ENCODE results near the gene ACIN1. TPM values are rescaled to one million over a fixed set of nuclear protein-coding genes. Genes with fewer than 3 reads are reported as not detected.

The ACIN1 gene
- total RNA-seq, 2 experiments from 2014 or later: 160 to 215 TPM

- Mint-ChIP-seq H3K9me3 (ENCODE audit: low read depth) (no peaks in the 10 kb centered on the region), H3K27ac (no peak overlapping the region), H3K36me3 (ENCODE audit: low read depth) (peaks cover 33% of the 10 kb centered on the region), H3K27me3 (no peaks in the 10 kb centered on the region), H3K4me3 (peak overlapping the region; percentile 74), H3K4me1 (peaks cover 15% of the 10 kb centered on the region)
- DNase-seq (peak; percentile 93), ATAC-seq (peak; percentile 81)
- ChIA-PET CTCF (interaction anchor here (0.5 to 19.3 kb wide), 50 partner anchors 8 to 1088 kb away, joined by 3 to 751 read pairs (median 4); partner anchors contain the start of genes AJUBA, HAUS4, PRMT5 and PSMB11), POLR2A (interaction anchor here (0.6 to 1.4 kb wide), 9 partner anchors 10 to 142 kb away, joined by 3 to 13 read pairs (median 3); partner anchors contain the start of genes ACIN1 and C14orf119)
- intact Hi-C loops (cut with DNase I, micrococcal nuclease): loop anchor here (1.0 to 5.0 kb wide), 7 partner anchors 51 to 129 kb away; partner anchors contain the start of gene PRMT5 (in 1 of the 2)
Observed at GRCh38 chr14:23057757-23058653, 36.9 kb downstream of the ACIN1 start.

GRCh38 chr14:23056956-23057756 lies 37.8 kb downstream of the ACIN1 start, which contains the start of gene CDH24:
Gene CDH24, minus strand, starts transcription at chr14:23057520. Its CDS starts 1,787 bp downstream, at chr14:23055733.
- intact Hi-C loops (cut with DNase I, micrococcal nuclease): loop anchor here (1.0 to 5.0 kb wide), 4 partner anchors 22 to 128 kb away; partner anchors contain the start of gene PRMT5 (in 1 of the 2)
- Mint-ChIP-seq H3K36me3 (ENCODE audit: low read depth) (peaks cover 24% of the 10 kb centered on the region), H3K4me3 (peak within 1 kb of the TSS; percentile 74), H3K4me1 (peaks cover 15% of the 10 kb centered on the region), H3K27ac (peak within 1 kb of the TSS; percentile 2), H3K27me3 (no peaks in the 10 kb centered on the region), H3K9me3 (ENCODE audit: low read depth) (no peaks in the 10 kb centered on the region)
- CTCF ChIA-PET: interaction anchor here (0.5 to 19.3 kb wide), 47 partner anchors 10 to 1089 kb away, joined by 3 to 751 read pairs (median 4); partner anchors contain the start of genes AJUBA, HAUS4, PRMT5 and PSMB11
- DNase-seq: peak; percentile 84
- POLR2A ChIA-PET: interaction anchor here (0.6 to 1.4 kb wide), 5 partner anchors 14 to 70 kb away, joined by 3 to 13 read pairs (median 3); partner anchors contain the start of genes ACIN1 and C14orf119
- ATAC-seq: peak; percentile 68

- Mint-ChIP-seq H3K27me3 (no peaks in the 10 kb centered on the region), H3K36me3 (ENCODE audit: low read depth) (peaks cover 21% of the 10 kb centered on the region), H3K4me3 (peak overlapping the region; percentile 49), H3K4me1 (peaks cover 15% of the 10 kb centered on the region), H3K9me3 (ENCODE audit: low read depth) (no peaks in the 10 kb centered on the region), H3K27ac (peak overlapping the region; percentile 2)
- CTCF ChIA-PET: interaction anchor here (0.6 to 19.3 kb wide), 14 partner anchors 12 to 486 kb away, joined by 3 to 751 read pairs (median 4); partner anchors contain the start of genes AJUBA and HAUS4
- POLR2A ChIA-PET: interaction anchor here (1.0 kb wide), 1 partner anchor 70 kb away, joined by 3 read pairs; no protein-coding TSS in a partner anchor
- ATAC-seq (peak; percentile 61), DNase-seq (peak; percentile 80)
- intact Hi-C loops (cut with DNase I, micrococcal nuclease): loop anchor here (1.0 to 5.0 kb wide), 3 partner anchors 21 to 128 kb away; partner anchors contain the start of gene PRMT5 (in 1 of the 2)
Observed at GRCh38 chr14:23056145-23056955, 38.6 kb downstream of the ACIN1 start.

GRCh38 chr14:23055621-23056144 lies 39.3 kb downstream of the ACIN1 start:
- intact Hi-C loops (cut with DNase I, micrococcal nuclease): loop anchor here (1.0 to 5.0 kb wide), 3 partner anchors 20 to 127 kb away; partner anchors contain the start of gene PRMT5 (in 1 of the 2)
- DNase-seq (no peak), ATAC-seq (no peak)
- POLR2A ChIA-PET: interaction anchor here (0.5 to 1.0 kb wide), 2 partner anchors 26 to 69 kb away, joined by 3 read pairs; no protein-coding TSS in a partner anchor
- Mint-ChIP-seq H3K9me3 (ENCODE audit: low read depth) (no peaks in the 10 kb centered on the region), H3K27ac (no peak overlapping the region), H3K4me1 (peaks cover 15% of the 10 kb centered on the region), H3K36me3 (ENCODE audit: low read depth) (peaks cover 15% of the 10 kb centered on the region), H3K27me3 (no peaks in the 10 kb centered on the region), H3K4me3 (no peak overlapping the region)
- CTCF ChIA-PET: interaction anchor here (0.6 to 19.3 kb wide), 15 partner anchors 13 to 131 kb away, joined by 3 to 751 read pairs (median 5); partner anchors contain the start of genes ACIN1, AJUBA, C14orf119 and PRMT5

- H3K9me3 Mint-ChIP-seq (ENCODE audit: low read depth): no peaks in the 10 kb centered on the region
- H3K4me1 Mint-ChIP-seq: peaks cover 15% of the 10 kb centered on the region
- POLR2A ChIA-PET: interaction anchor here (0.5 to 1.0 kb wide), 2 partner anchors 26 to 69 kb away, joined by 3 read pairs; no protein-coding TSS in a partner anchor
- ATAC-seq (no peak), DNase-seq (no peak)
- H3K27ac Mint-ChIP-seq: no peak overlapping the region
- H3K27me3 Mint-ChIP-seq: no peaks in the 10 kb centered on the region
- no peak overlapping the region for H3K4me3 Mint-ChIP-seq
- intact Hi-C loops (cut with DNase I, micrococcal nuclease): loop anchor here in 1 of 2 experiments (5.0 kb wide), 1 partner anchor 48 kb away; no protein-coding TSS in a partner anchor
- peaks cover 11% of the 10 kb centered on the region for H3K36me3 Mint-ChIP-seq (ENCODE audit: low read depth)
- CTCF ChIA-PET: interaction anchor here (0.6 to 19.3 kb wide), 15 partner anchors 11 to 131 kb away, joined by 3 to 751 read pairs (median 5); partner anchors contain the start of genes ACIN1, AJUBA, C14orf119 and PRMT5
Observed at GRCh38 chr14:23055147-23055550, 39.8 kb downstream of the ACIN1 start.

- H3K4me3 Mint-ChIP-seq: no peak overlapping the region
- no peak overlapping the region for H3K27ac Mint-ChIP-seq
- peaks cover 15% of the 10 kb centered on the region for H3K4me1 Mint-ChIP-seq
- DNase-seq (peak; percentile 72), ATAC-seq (no peak)
- ChIA-PET POLR2A (no interaction called here), CTCF (interaction anchor here (0.7 to 19.3 kb wide), 10 partner anchors 10 to 125 kb away, joined by 3 to 751 read pairs (median 5); partner anchors contain the start of genes AJUBA and PRMT5)
- no peaks in the 10 kb centered on the region for H3K9me3 Mint-ChIP-seq (ENCODE audit: low read depth)
- peaks cover 4% of the 10 kb centered on the region for H3K36me3 Mint-ChIP-seq (ENCODE audit: low read depth)
- no peaks in the 10 kb centered on the region for H3K27me3 Mint-ChIP-seq
- intact Hi-C loops (cut with DNase I, micrococcal nuclease): no loop called here
Observed at GRCh38 chr14:23054000-23054811, 40.7 kb downstream of the ACIN1 start.

- peaks cover 15% of the 10 kb centered on the region for H3K4me1 Mint-ChIP-seq
- H3K9me3 Mint-ChIP-seq (ENCODE audit: low read depth): no peaks in the 10 kb centered on the region
- intact Hi-C loops (cut with DNase I, micrococcal nuclease): no loop called here
- no peaks in the 10 kb centered on the region for H3K27me3 Mint-ChIP-seq
- H3K27ac Mint-ChIP-seq: no peak overlapping the region
- POLR2A ChIA-PET: no interaction called here
- DNase-seq: no peak
- no peak for ATAC-seq
- no peak overlapping the region for H3K4me3 Mint-ChIP-seq
- CTCF ChIA-PET: interaction anchor here (0.7 to 19.3 kb wide), 6 partner anchors 13 to 119 kb away, joined by 3 to 751 read pairs (median 16); partner anchors contain the start of gene AJUBA
- H3K36me3 Mint-ChIP-seq (ENCODE audit: low read depth): peaks cover 1% of the 10 kb centered on the region
Observed at GRCh38 chr14:23053426-23053825, 41.5 kb downstream of the ACIN1 start.

- intact Hi-C loops (cut with DNase I, micrococcal nuclease): no loop called here
- no peaks in the 10 kb centered on the region for H3K9me3 Mint-ChIP-seq (ENCODE audit: low read depth)
- H3K27me3 Mint-ChIP-seq: no peaks in the 10 kb centered on the region
- no peak overlapping the region for H3K4me3 Mint-ChIP-seq
- H3K36me3 Mint-ChIP-seq (ENCODE audit: low read depth): no peaks in the 10 kb centered on the region
- no peak overlapping the region for H3K27ac Mint-ChIP-seq
- CTCF ChIA-PET: interaction anchor here (0.5 to 19.3 kb wide), 9 partner anchors 13 to 97 kb away, joined by 3 to 751 read pairs (median 4); partner anchors contain the start of gene AJUBA
- ATAC-seq (no peak), DNase-seq (no peak)
- POLR2A ChIA-PET: interaction anchor here (0.6 kb wide), 1 partner anchor 57 kb away, joined by 3 read pairs; no protein-coding TSS in a partner anchor
- peaks cover 11% of the 10 kb centered on the region for H3K4me1 Mint-ChIP-seq
Observed at GRCh38 chr14:23052671-23053070, 42.3 kb downstream of the ACIN1 start.

- DNase-seq: peak; percentile 44
- ChIA-PET POLR2A (interaction anchor here (0.6 kb wide), 1 partner anchor 57 kb away, joined by 3 read pairs; no protein-coding TSS in a partner anchor), CTCF (interaction anchor here (0.8 to 19.3 kb wide), 7 partner anchors 12 to 80 kb away, joined by 3 to 751 read pairs (median 11); partner anchors contain the start of gene AJUBA)
- Mint-ChIP-seq H3K4me3 (no peak overlapping the region), H3K9me3 (ENCODE audit: low read depth) (no peaks in the 10 kb centered on the region), H3K4me1 (peaks cover 11% of the 10 kb centered on the region), H3K27me3 (peaks cover 2% of the 10 kb centered on the region), H3K27ac (no peak overlapping the region), H3K36me3 (ENCODE audit: low read depth) (peaks cover 2% of the 10 kb centered on the region)
- no peak for ATAC-seq
- intact Hi-C loops (cut with DNase I, micrococcal nuclease): no loop called here
Observed at GRCh38 chr14:23052182-23052623, 42.7 kb downstream of the ACIN1 start.

All from activated CD4-positive, alpha-beta T cell treated with anti-CD3 and anti-CD28 coated beads for 36 hours (primary cell).